Stimulated activated CD4-positive, alpha-beta T cell treated with anti-CD3 and anti-CD28 coated beads, Interleukin-4, amount 100 ng/mL, for 48 hours (primary cell): ENCODE data around the gene WDR82.
"Not testable (repeated sequence)": the region's sequence is repeated elsewhere in the genome, so short reads cannot be mapped to it uniquely, and the experiment has no call there.

Experiments
- DNase-seq, 2 donors: peaks; one replicate each; pipeline ENCODE4 v3.0.0-alpha.2; 2020; ENCODE audit warnings: low read depth in 2 of 2

WDR82 gene

GRCh38 chr3:52289338-52289746 lies 10.9 kb upstream of the WDR82 start:
- DNase-seq, result no peak

DNA sequence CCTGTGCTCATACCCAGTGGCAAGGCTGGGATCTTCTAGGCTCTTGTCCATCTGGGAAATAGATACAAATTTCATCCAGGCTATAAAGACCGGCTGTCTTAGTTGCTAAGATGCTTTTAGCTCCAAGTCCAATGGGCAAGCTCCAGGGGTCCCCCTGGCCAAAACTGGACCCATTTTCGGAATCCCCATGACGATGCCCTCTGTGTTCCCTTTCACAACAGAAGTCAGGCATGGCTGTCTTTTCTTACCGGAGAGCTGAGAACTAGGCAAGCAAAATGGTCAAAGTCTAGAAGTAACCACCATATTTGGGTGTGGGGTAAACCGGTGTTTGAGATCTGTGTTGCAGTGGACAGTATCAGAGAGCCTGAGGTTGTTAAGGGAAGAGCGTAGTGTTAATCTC lies 10.2 kb upstream of the WDR82 start:
- DNase-seq, result no peak

DNA sequence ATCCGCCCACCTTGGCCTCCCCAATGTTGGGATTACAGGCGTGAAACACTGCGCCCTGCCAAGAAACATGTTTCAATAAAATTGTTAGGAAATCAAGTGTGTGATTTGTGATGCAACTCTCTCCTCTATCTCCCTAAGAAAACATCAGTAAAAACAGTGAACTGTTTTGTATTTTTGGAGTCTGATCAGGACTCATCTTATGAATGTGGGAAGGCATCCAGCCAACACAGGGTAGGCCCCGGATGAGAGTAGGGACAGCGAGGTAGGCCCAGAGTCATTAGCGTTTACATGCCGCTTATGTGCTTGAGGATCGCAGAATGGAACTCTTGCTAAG lies 8.3 kb upstream of the WDR82 start:
- no peak for DNase-seq

- not testable (repeated sequence) for DNase-seq
Observed at GRCh38 chr3:52284051-52284450, 5.6 kb upstream of the WDR82 start.

GRCh38 chr3:52283306-52283705 lies 4.9 kb upstream of the WDR82 start:
- DNase-seq, result no peak

GRCh38 chr3:52281981-52282801 lies 3.7 kb upstream of the WDR82 start:
- DNase-seq, result no peak

GRCh38 chr3:52280050-52280461 lies 1.6 kb upstream of the WDR82 start:
- DNase-seq, result no peak

- no peak for DNase-seq
Observed at GRCh38 chr3:52279596-52279995, 1.1 kb upstream of the WDR82 start.

- DNase-seq, result peak; percentile 47 to 54
Observed at GRCh38 chr3:52277972-52278509, 408 bp downstream of the WDR82 start.

DNA sequence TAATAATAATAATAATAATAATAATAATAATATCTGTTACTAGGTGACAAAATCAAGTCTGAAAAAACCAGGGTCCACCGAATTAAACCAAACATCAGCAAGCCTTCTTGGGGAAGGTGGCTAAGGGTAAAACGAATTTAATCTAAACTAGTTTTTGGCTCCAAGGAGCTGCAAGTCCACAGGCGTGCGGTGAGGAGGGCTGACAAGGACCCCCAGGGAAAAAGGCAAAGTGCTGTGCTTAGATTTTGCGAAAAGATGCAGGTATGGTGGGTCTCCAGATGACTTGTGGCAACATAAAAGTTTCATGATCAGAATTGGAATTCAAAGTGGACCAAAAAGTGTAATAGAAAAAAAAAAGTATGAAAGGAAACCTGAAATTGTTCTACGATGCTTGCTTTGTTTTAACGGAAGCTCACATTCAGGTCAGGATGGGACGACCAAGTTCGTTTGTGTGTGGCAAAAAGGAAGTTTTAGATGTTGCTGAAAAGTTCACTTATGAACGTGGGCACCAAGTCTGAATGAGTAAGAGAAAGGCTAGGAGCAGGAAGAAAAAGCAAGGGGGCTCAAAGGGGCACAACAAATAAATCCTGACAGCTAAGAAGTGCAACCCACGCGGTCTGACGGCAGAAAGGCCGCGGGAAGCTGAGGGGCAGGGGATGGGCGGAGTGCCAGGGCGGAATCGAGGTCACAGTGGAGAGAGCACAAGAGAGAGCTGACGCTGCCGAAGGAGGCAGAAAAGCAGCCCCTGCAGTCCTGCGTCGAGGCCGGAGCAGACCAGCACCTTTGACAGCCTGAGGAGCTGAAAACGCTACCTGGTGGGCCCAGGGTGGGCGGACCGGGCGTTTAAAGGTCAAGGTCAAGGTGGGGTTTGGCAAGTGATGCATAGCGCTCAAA lies 1.1 kb downstream of the WDR82 start:
- peak; percentile 74 to 76 for DNase-seq

GRCh38 chr3:52274781-52275180 lies 3.7 kb downstream of the WDR82 start:
- not testable (repeated sequence) for DNase-seq

GRCh38 chr3:52272831-52273230 lies 5.6 kb downstream of the WDR82 start:
- DNase-seq, result no peak

DNA sequence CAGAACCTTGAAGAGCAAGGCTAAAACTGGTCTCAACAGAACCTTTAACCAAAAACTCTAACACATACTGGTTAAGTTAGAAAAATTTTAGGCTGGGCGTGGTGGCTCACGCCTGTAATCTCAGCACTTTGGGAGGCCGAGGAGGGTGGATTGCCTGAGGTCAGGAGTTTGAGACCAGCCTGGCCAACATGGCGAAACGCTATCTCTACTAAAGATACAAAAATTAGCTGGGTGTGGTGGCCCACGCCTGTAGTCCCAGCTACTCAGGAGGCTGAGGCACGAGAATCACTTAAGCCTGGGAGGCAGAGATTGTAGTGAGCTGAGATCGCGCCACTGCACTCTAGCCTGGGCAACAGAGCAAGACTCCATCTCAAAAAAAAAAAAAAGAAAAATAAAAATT lies 6.3 kb downstream of the WDR82 start:
- not testable (repeated sequence) for DNase-seq

DNA sequence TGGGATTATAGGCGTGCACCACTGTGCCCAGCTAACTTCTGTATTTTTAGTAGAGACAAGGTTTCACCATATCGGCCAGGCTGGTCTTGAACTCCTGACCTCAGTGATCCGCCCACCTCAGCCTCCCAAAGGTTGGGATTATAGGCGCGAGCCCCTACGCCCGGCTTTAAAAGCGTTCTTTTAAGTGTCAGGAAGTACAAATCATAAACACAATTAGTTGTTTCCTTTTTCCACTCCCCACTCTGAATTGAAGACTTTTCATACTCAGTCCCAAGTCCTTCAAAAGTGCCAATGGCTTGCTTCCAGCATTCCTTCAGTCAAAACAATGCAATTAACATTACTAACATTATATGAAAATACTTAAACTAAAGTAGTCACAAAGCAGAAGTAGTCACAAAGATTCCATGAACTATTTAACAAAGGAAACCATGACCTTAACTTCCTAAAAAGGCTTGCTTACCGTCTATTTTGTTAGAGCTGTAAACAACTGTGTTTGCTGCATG lies 8.1 kb downstream of the WDR82 start:
- no peak for DNase-seq

- DNase-seq, result no peak
Observed at GRCh38 chr3:52269776-52270175, 8.7 kb downstream of the WDR82 start.

DNA sequence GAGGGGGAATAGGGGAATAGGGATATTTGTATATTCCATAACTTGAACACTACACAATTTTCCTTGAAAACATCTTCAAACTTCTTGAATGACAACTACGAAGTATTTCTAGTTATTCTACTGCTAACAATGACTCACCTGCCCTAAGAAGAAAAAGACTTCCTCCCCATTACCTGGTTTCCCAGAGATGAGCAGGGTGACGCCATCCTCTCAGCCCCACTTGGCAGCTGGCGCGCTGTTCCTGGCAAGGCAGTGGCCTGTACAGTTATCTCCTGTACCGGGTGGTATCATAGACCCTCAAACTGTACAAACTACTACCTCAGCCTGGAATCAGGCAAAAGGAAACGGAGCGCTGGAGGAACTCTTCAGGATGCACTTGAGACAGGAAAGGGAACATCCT lies 10.4 kb downstream of the WDR82 start:
- DNase-seq, result no peak

GRCh38 chr3:52265387-52265786 lies 13.1 kb downstream of the WDR82 start:
- no peak for DNase-seq

DNA sequence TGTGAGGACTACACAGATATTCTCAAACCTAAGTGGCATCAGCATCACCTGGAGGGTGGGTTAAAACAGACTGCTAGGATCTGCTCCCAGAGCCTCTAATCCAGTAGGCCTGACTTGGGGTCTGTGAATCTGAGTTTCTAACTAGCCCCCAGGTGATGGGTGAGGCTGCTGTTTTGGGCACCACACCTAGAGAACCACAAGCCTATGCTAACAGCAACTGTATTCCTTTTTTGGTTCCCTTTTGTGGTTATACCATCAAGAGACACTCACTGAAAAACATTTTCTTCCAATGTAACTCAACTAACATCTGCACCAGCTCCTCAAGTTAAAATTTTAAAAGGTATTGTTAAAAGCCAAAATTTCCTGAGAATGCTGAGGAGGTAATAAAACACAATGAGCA lies 16.0 kb downstream of the WDR82 start:
- DNase-seq, result no peak

- no peak for DNase-seq
Observed at GRCh38 chr3:52259448-52259847, 19.0 kb downstream of the WDR82 start.

DNA sequence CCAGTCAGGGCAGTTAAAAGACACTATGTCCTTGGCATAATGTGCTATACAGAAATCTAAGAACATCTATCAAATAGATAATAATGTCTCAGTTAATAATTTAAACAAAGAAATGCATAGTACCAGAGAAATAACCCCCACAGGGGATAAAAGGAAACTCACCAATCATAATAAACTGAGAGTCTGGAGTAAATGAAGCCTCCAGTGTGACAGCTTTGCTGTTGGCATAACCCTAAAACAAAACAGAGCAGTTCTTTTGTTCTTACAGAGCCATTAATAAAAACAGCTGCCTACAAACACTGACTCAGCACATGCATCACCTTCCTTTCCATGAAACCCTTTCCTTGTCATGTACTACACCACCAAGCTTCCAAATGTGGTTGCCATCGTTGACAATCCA lies 19.4 kb downstream of the WDR82 start:
- no peak for DNase-seq

- no peak for DNase-seq
Observed at GRCh38 chr3:52257911-52258310, 20.5 kb downstream of the WDR82 start.

GRCh38 chr3:52256622-52257021 lies 21.8 kb downstream of the WDR82 start:
- no peak for DNase-seq

GRCh38 chr3:52256159-52256558 lies 22.3 kb downstream of the WDR82 start:
- no peak for DNase-seq
